Smooth muscle cell (in vitro differentiated cells): ENCODE data around the gene GALNT13. TPM values are rescaled to one million over a fixed set of nuclear protein-coding genes. Genes with fewer than 3 reads are reported as not detected.
A peak's percentile ranks its signal among the peaks of the same experiment; 100 is the strongest.

ENCODE experiments used
- DNase-seq: peaks from one replicate; lab custom pipeline; 2025; ENCODE audit not compliant: unreplicated experiment; lab: John Stamatoyannopoulos, UW
- H2AFZ ChIP-seq: fragments of 200-600 bp; sonication (generic); 2 replicates; pipeline ENCODE4 v1.6.0; 2016; ENCODE audit warnings: antibody characterized with exemption, low read depth, mild to moderate bottlenecking
- H3F3A ChIP-seq: fragments of 200-600 bp; sonication (generic); 2 replicates; pipeline ENCODE4 v1.6.0; 2017; ENCODE audit warnings: antibody characterized with exemption, low read depth
- H3K27ac ChIP-seq: fragments of 200-600 bp; sonication (generic); 2 replicates; pipeline ENCODE4 v1.5.1; 2016; ENCODE audit warnings: low read depth, mild to moderate bottlenecking
- H3K27me3 ChIP-seq: fragments of 200-600 bp; sonication (generic); 2 replicates; pipeline ENCODE4 v1.6.1; 2016; ENCODE audit warnings: low read depth, mild to moderate bottlenecking
- H3K36me3 ChIP-seq: fragments of 200-600 bp; sonication (generic); 2 replicates; pipeline ENCODE4 v1.5.1; 2016; ENCODE audit warnings: low read depth
- H3K4me1 ChIP-seq: fragments of 200-600 bp; sonication (generic); 2 replicates; pipeline ENCODE4 v1.5.1; 2016; ENCODE audit warnings: low read depth
- H3K4me2 ChIP-seq: fragments of 200-600 bp; sonication (generic); 2 replicates; pipeline ENCODE4 v1.6.0; 2016; ENCODE audit warnings: mild to moderate bottlenecking
- H3K4me3 ChIP-seq: fragments of 200-600 bp; sonication (generic); 2 replicates; pipeline ENCODE4 v1.5.1; 2016; ENCODE audit warnings: mild to moderate bottlenecking
- H3K79me2 ChIP-seq: fragments of 200-600 bp; sonication (generic); 2 replicates; pipeline ENCODE4 v1.6.0; 2016; ENCODE audit warnings: low read depth, mild to moderate bottlenecking
- H3K9ac ChIP-seq: fragments of 200-600 bp; sonication (generic); 2 replicates; pipeline ENCODE4 v1.6.0; 2016; ENCODE audit warnings: low read depth
- H3K9me3 ChIP-seq: fragments of 200-600 bp; sonication (generic); replicated peaks from 2 replicates; pipeline ENCODE4 v1.5.1; 2016; ENCODE audit warnings: low read depth
- H4K20me1 ChIP-seq: fragments of 200-600 bp; sonication (generic); 2 replicates; pipeline ENCODE4 v1.6.0; 2016; ENCODE audit warnings: low read depth
- CTCF ChIP-seq: fragments of 200-600 bp; sonication (generic); IDR thresholded peaks from 2 replicates; pipeline ENCODE4 v1.5.1; 2017; ENCODE audit warnings: borderline replicate concordance, mild to moderate bottlenecking, antibody characterized with exemption; ENCODE audit not compliant: insufficient read depth, poor library complexity, severe bottlenecking
- WGBS: methylation state at CpG from one replicate; pipeline ENCODE4 v1.1.7; 2016; ENCODE audit warnings: low lambda C conversion rate; 5-methylcytosine and 5-hydroxymethylcytosine counted together
- polyA plus RNA-seq: library from polyadenylated mRNA; unstranded; fragments of >200 nt; fragmentation: Nextera tagmentation; extraction: Ambion mirVana; gene quantifications from 2 replicates; pipeline ENCODE4 v1.2.1, GENCODE V29; 2016
- total RNA-seq: library from RNA; depleted of rRNA; stranded (reverse); fragments of >200 nt; gene quantifications from 2 replicates; pipeline ENCODE4 v1.2.3, GENCODE V29; 2014

The GALNT13 gene
- total and polyA plus RNA-seq, 2 experiments from 2014 or later, result 0.67 to 3.6 TPM

GRCh38 chr2:153953761-153954160 lies 82.0 kb downstream of the GALNT13 start:
- no peak overlapping the region for H3K4me2 ChIP-seq
- no peaks in the 10 kb centered on the region for H3K9me3 ChIP-seq
- H2AFZ ChIP-seq, result no peak overlapping the region
- no peak overlapping the region for H3K4me3 ChIP-seq
- no peak for TF ChIP-seq CTCF
- H3K9ac ChIP-seq, result no peak overlapping the region
- no peak overlapping the region for H3K27ac ChIP-seq
- H3F3A ChIP-seq, result no peaks in the 10 kb centered on the region
- no peak for DNase-seq
- H3K36me3 ChIP-seq, result no peaks in the 10 kb centered on the region
- H4K20me1 ChIP-seq, result no peaks in the 10 kb centered on the region
- no peaks in the 10 kb centered on the region for H3K4me1 ChIP-seq
- H3K27me3 ChIP-seq, result no peaks in the 10 kb centered on the region
- H3K79me2 ChIP-seq, result no peaks in the 10 kb centered on the region

GRCh38 chr2:153963256-153963655 lies 91.5 kb downstream of the GALNT13 start:
- no peaks in the 10 kb centered on the region for H3F3A ChIP-seq
- no peak for TF ChIP-seq CTCF

GRCh38 chr2:153967248-153967973 lies 95.7 kb downstream of the GALNT13 start:
- no peak for DNase-seq
- no peaks in the 10 kb centered on the region for H4K20me1 ChIP-seq
- WGBS, result 78% methylated on average over 5 of the region's 5 CpGs
- no peak overlapping the region for H3K4me3 ChIP-seq
- TF ChIP-seq CTCF, result no peak
- no peaks in the 10 kb centered on the region for H3K36me3 ChIP-seq
- no peaks in the 10 kb centered on the region for H3K4me1 ChIP-seq
- no peak overlapping the region for H3K9ac ChIP-seq
- H3K27ac ChIP-seq, result no peak overlapping the region
- no peaks in the 10 kb centered on the region for H3F3A ChIP-seq
- no peak overlapping the region for H2AFZ ChIP-seq
- no peaks in the 10 kb centered on the region for H3K79me2 ChIP-seq
- H3K27me3 ChIP-seq, result no peaks in the 10 kb centered on the region
- H3K9me3 ChIP-seq, result no peaks in the 10 kb centered on the region
- no peak overlapping the region for H3K4me2 ChIP-seq

More at GRCh38 chr2:153963256-153963655, 91.5 kb downstream of the GALNT13 start:
- no peak for DNase-seq
- Histone ChIP-seq H2AFZ (peak overlapping the region; percentile 11), H4K20me1 (no peaks in the 10 kb centered on the region), H3K9me3 (no peaks in the 10 kb centered on the region), H3K27ac (no peak overlapping the region), H3K79me2 (no peaks in the 10 kb centered on the region), H3K4me3 (no peak overlapping the region), H3K36me3 (no peaks in the 10 kb centered on the region), H3K4me2 (no peak overlapping the region), H3K9ac (no peak overlapping the region), H3K4me1 (no peaks in the 10 kb centered on the region), H3K27me3 (no peaks in the 10 kb centered on the region)
- 87% methylated on average over 1 of the region's 1 CpG for WGBS

- no peak for TF ChIP-seq CTCF
- Histone ChIP-seq H3K9me3 (no peaks in the 10 kb centered on the region), H3K4me2 (no peak overlapping the region), H2AFZ (no peak overlapping the region), H3K4me3 (no peak overlapping the region), H3K27ac (no peak overlapping the region), H3K36me3 (no peaks in the 10 kb centered on the region), H3K4me1 (no peaks in the 10 kb centered on the region), H3F3A (no peaks in the 10 kb centered on the region), H3K27me3 (no peaks in the 10 kb centered on the region), H3K79me2 (no peaks in the 10 kb centered on the region), H3K9ac (no peak overlapping the region), H4K20me1 (no peaks in the 10 kb centered on the region)
- no peak for DNase-seq
- 61% methylated on average over 2 of the region's 2 CpGs for WGBS
These were observed 99.5 kb downstream of the GALNT13 start for GRCh38 chr2:153971250-153971649.
